Caco-2 (cell line): ENCODE measurements around the gene MAP3K15. TPM values are rescaled to one million over a fixed set of nuclear protein-coding genes. Genes with fewer than 3 reads are reported as not detected.

Source experiments
- BruUV-seq: library from RNA; stranded (reverse); fragments of 400-500 nt; replicated peaks from 2 replicates; lab custom pipeline; 2021; lab: Mats Ljungman, UMichigan
- CTCF ChIA-PET: fragments of 300-600 bp; sonication (Branson Sonifier 250); formaldehyde crosslinking; loops from one replicate; lab custom pipeline; 2022; ENCODE audit warnings: antibody characterized with exemption; lab: Charles Lee
- POLR2A ChIA-PET: fragments of 300-600 bp; sonication (Branson Sonifier 250); formaldehyde crosslinking; loops from one replicate; lab custom pipeline; 2022; ENCODE audit warnings: antibody characterized with exemption; lab: Charles Lee
- DNase-seq, 2 experiments: peaks; one replicate each; pipeline versions ENCODE4 v3.0.0 to v3.0.0-alpha.2; 2020 to 2022
- H3K27me3 ChIP-seq: replicated peaks from 2 replicates; pipeline ENCODE4 v1.6.0; 2011; ENCODE audit warnings: low read length; ENCODE audit not compliant: control insufficient read depth, insufficient read depth
- H3K36me3 ChIP-seq: 2 replicates; pipeline ENCODE4 v1.5.1; 2011; ENCODE audit warnings: low read length; ENCODE audit not compliant: control insufficient read depth, insufficient read depth
- H3K4me1 ChIP-seq: fragments of 250-450 bp; sonication (Bioruptor Pico); 2 replicates; pipeline ENCODE4 v1.5.1; 2020; ENCODE audit warnings: mild to moderate bottlenecking
- H3K4me3 ChIP-seq: 2 replicates; pipeline ENCODE4 v1.5.1; 2011; ENCODE audit warnings: low read depth, mild to moderate bottlenecking, control low read depth, low read length
- H3K9me3 ChIP-seq: fragments of 250-450 bp; sonication (Bioruptor Pico); 2 replicates; pipeline ENCODE4 v1.5.1; 2020; ENCODE audit warnings: mild to moderate bottlenecking, moderate library complexity
- H3K27ac Mint-ChIP-seq: one replicate; pipeline ENCODE4 v1.8.0; 2022; ENCODE audit warnings: mixed read lengths; ENCODE audit not compliant: unreplicated experiment
- H3K27me3 Mint-ChIP-seq: one replicate; pipeline ENCODE4 v1.8.0; 2022; ENCODE audit warnings: mixed read lengths; ENCODE audit not compliant: insufficient read depth, unreplicated experiment
- H3K36me3 Mint-ChIP-seq: one replicate; pipeline ENCODE4 v1.8.0; 2022; ENCODE audit warnings: mild to moderate bottlenecking, mixed read lengths; ENCODE audit not compliant: insufficient read depth, unreplicated experiment
- H3K4me1 Mint-ChIP-seq: one replicate; pipeline ENCODE4 v1.8.0; 2022; ENCODE audit warnings: low read depth, mixed read lengths; ENCODE audit not compliant: unreplicated experiment
- H3K4me3 Mint-ChIP-seq: one replicate; pipeline ENCODE4 v1.8.0; 2022; ENCODE audit warnings: mild to moderate bottlenecking, moderate library complexity, mixed read lengths; ENCODE audit not compliant: unreplicated experiment
- H3K9me3 Mint-ChIP-seq: one replicate; pipeline ENCODE4 v1.8.0; 2022; ENCODE audit warnings: mixed read lengths; ENCODE audit not compliant: unreplicated experiment
- CTCF ChIP-seq, 2 experiments: fragments of 200-600 bp in 1 of 2; IDR thresholded peaks; 1 replicate in 1 of 2; 2 replicates in 1 of 2; pipeline versions ENCODE4 v1.5.1 to v1.8.0; 2011 to 2022; ENCODE audit warnings: antibody characterized with exemption in 1 of 2, control low read depth in 1 of 2, inconsistent platforms in 1 of 2, low read depth in 1 of 2, low read length in 1 of 2, mild to moderate bottlenecking in 1 of 2, moderate library complexity in 1 of 2; ENCODE audit not compliant: insufficient read depth in 1 of 2, severe bottlenecking in 1 of 2, unreplicated experiment in 1 of 2
- intact Hi-C: fragments of 100-400 bp; cut with micrococcal nuclease; formaldehyde crosslinking; loops from one replicate; pipeline ENCODE4 v1.10.0; 2022; ENCODE audit not compliant: unreplicated experiment
- total RNA-seq: library from RNA; stranded (reverse); gene quantifications from 2 replicates; pipeline ENCODE4 v1.2.3, GENCODE V29; 2022

The MAP3K15 gene
- total RNA-seq, 1 experiment from 2014 or later = 1.3 TPM

GRCh38 chrX:19532709-19533108, 17.4 kb upstream of the MAP3K15 start:
- no peaks in the 10 kb centered on the region for H3K4me1 Mint-ChIP-seq
- CTCF ChIA-PET = no interaction called here
- Histone ChIP-seq H3K36me3 (no peaks in the 10 kb centered on the region), H3K9me3 (no peaks in the 10 kb centered on the region), H3K4me3 (no peak overlapping the region), H3K27me3 (no peaks in the 10 kb centered on the region), H3K4me1 (no peaks in the 10 kb centered on the region)
- no peak for TF ChIP-seq CTCF (IDR thresholded peaks at IDR 0.05; ENCODE audit: insufficient read depth in 1 of 2, low read depth in 1 of 2, low read length in 1 of 2, severe bottlenecking in 1 of 2, unreplicated experiment in 1 of 2)
- POLR2A ChIA-PET = no interaction called here
- no peaks in the 10 kb centered on the region for H3K9me3 Mint-ChIP-seq
- no peaks in the 10 kb centered on the region for H3K27me3 Mint-ChIP-seq
- DNase-seq = no peak
- no peak overlapping the region for H3K27ac Mint-ChIP-seq
- intact Hi-C loops = loop anchor here (1.0 kb wide), 1 partner anchor 160 kb away; no protein-coding TSS in a partner anchor
- no peak overlapping the region for H3K4me3 Mint-ChIP-seq
- no peaks in the 10 kb centered on the region for H3K36me3 Mint-ChIP-seq
- no TSS peak for BruUV-seq

- ChIA-PET CTCF (no interaction called here), POLR2A (no interaction called here)
- intact Hi-C loops = no loop called here
- no peak for TF ChIP-seq CTCF (IDR thresholded peaks at IDR 0.05; ENCODE audit: insufficient read depth in 1 of 2, low read depth in 1 of 2, low read length in 1 of 2, severe bottlenecking in 1 of 2, unreplicated experiment in 1 of 2)
- no TSS peak for BruUV-seq
- no peaks in the 10 kb centered on the region for H3K36me3 ChIP-seq
- no peak overlapping the region for H3K4me3 ChIP-seq
- H3K27me3 ChIP-seq = no peaks in the 10 kb centered on the region
- H3K27ac Mint-ChIP-seq = no peak overlapping the region
- H3K36me3 Mint-ChIP-seq = peaks cover 5% of the 10 kb centered on the region
- no peak for DNase-seq
- H3K9me3 ChIP-seq = no peaks in the 10 kb centered on the region
- H3K4me1 Mint-ChIP-seq = no peaks in the 10 kb centered on the region
- no peaks in the 10 kb centered on the region for H3K9me3 Mint-ChIP-seq
- H3K27me3 Mint-ChIP-seq = peaks cover 3% of the 10 kb centered on the region
- H3K4me3 Mint-ChIP-seq = no peak overlapping the region
- H3K4me1 ChIP-seq = no peaks in the 10 kb centered on the region
Measured at GRCh38 chrX:19517965-19518364, 2.7 kb upstream of the MAP3K15 start.

- Histone ChIP-seq H3K4me1 (no peaks in the 10 kb centered on the region), H3K9me3 (no peaks in the 10 kb centered on the region), H3K4me3 (peak overlapping the region; percentile 43), H3K36me3 (no peaks in the 10 kb centered on the region), H3K27me3 (no peaks in the 10 kb centered on the region)
- H3K36me3 Mint-ChIP-seq = no peaks in the 10 kb centered on the region
- H3K27ac Mint-ChIP-seq = no peak overlapping the region
- ChIA-PET POLR2A (no interaction called here), CTCF (no interaction called here)
- H3K4me1 Mint-ChIP-seq = no peaks in the 10 kb centered on the region
- H3K9me3 Mint-ChIP-seq = no peaks in the 10 kb centered on the region
- peaks cover 3% of the 10 kb centered on the region for H3K27me3 Mint-ChIP-seq
- DNase-seq = no peak
- H3K4me3 Mint-ChIP-seq = peak overlapping the region; percentile 69
- intact Hi-C loops = loop anchor here (1.0 kb wide), 1 partner anchor 143 kb away; no protein-coding TSS in a partner anchor
- BruUV-seq = no TSS peak
- TF ChIP-seq CTCF (IDR thresholded peaks at IDR 0.05; ENCODE audit: insufficient read depth in 1 of 2, low read depth in 1 of 2, low read length in 1 of 2, severe bottlenecking in 1 of 2, unreplicated experiment in 1 of 2) = peak; percentile 29 to 68
Measured at GRCh38 chrX:19515615-19516105, 352 bp upstream of the MAP3K15 start.
